Stimulated activated CD4-positive, alpha-beta T cell treated with anti-CD3 and anti-CD28 coated beads, Interleukin-12 subunit alpha, Interleukin-12 subunit beta, amount 100 ng/mL, for 4 hours (primary cell): Measurements from ENCODE around the gene STK11IP.
A peak's percentile ranks its signal among the peaks of the same experiment; 100 is the strongest.
"Not testable (repeated sequence)": the region's sequence is repeated elsewhere in the genome, so short reads cannot be mapped to it uniquely, and the experiment has no call there.

Experiments used
- DNase-seq: peaks from one replicate; pipeline ENCODE4 v3.0.0-alpha.2; 2020

STK11IP gene

GRCh38 chr2:219634951-219635751, 37.5 kb downstream of the STK11IP start:
- no peak for DNase-seq

GRCh38 chr2:219636144-219636915, 38.7 kb downstream of the STK11IP start:
- no peak for DNase-seq

GRCh38 chr2:219636941-219637841, 39.5 kb downstream of the STK11IP start:
- no peak for DNase-seq

- DNase-seq: no peak
These were observed 40.2 kb downstream of the STK11IP start for GRCh38 chr2:219637842-219638185.

- no peak for DNase-seq
These were observed 40.7 kb downstream of the STK11IP start for GRCh38 chr2:219638217-219638947.

GRCh38 chr2:219638948-219639755, 41.5 kb downstream of the STK11IP start:
- DNase-seq: no peak

- DNase-seq: no peak
These were observed 43.9 kb downstream of the STK11IP start for GRCh38 chr2:219641390-219642068.

GRCh38 chr2:219642069-219642454, 44.4 kb downstream of the STK11IP start:
- DNase-seq: no peak

- peak; percentile 85 for DNase-seq
These were observed 44.9 kb downstream of the STK11IP start for GRCh38 chr2:219642465-219643083.

GRCh38 chr2:219643084-219643473, 45.4 kb downstream of the STK11IP start:
- DNase-seq: no peak

GRCh38 chr2:219643788-219644398, 46.2 kb downstream of the STK11IP start:
- DNase-seq: no peak

GRCh38 chr2:219644801-219645480, 47.3 kb downstream of the STK11IP start:
- no peak for DNase-seq

- no peak for DNase-seq
These were observed 48.2 kb downstream of the STK11IP start for GRCh38 chr2:219645631-219646527.

GRCh38 chr2:219648176-219648575, 50.5 kb downstream of the STK11IP start:
- no peak for DNase-seq

GRCh38 chr2:219648963-219649362, 51.3 kb downstream of the STK11IP start:
- no peak for DNase-seq

GRCh38 chr2:219650426-219651248, 53.0 kb downstream of the STK11IP start:
- no peak for DNase-seq

- not testable (repeated sequence) for DNase-seq
These were observed 54.0 kb downstream of the STK11IP start for GRCh38 chr2:219651656-219652055.
